Thymus (tissue), 11 donors: Measurements from ENCODE around the gene CLC. TPM values are rescaled to one million over a fixed set of nuclear protein-coding genes. Genes with fewer than 3 reads are reported as not detected.

Experiments used
- DNase-seq, 9 donors: peaks; one replicate each; pipeline ENCODE4 v3.0.0-alpha.2; 2013; ENCODE audit warnings: low spot score in 9 of 9, low read depth in 6 of 9, missing footprints in 1 of 9
- H3K27ac ChIP-seq, 2 donors: one replicate each; pipeline ENCODE4 v1.5.1; 2013; ENCODE audit warnings: control low read depth in 1 of 2, low read depth in 1 of 2, low read length in 1 of 2, mild to moderate bottlenecking in 1 of 2, moderate library complexity in 1 of 2
- H3K27me3 ChIP-seq, 2 donors: one replicate each; pipeline ENCODE4 v1.5.1; 2013; ENCODE audit warnings: low read length in 1 of 2; ENCODE audit not compliant: control insufficient read depth in 2 of 2, insufficient read depth in 1 of 2
- H3K36me3 ChIP-seq, 2 donors: one replicate each; pipeline ENCODE4 v1.5.1; 2013; ENCODE audit warnings: low read length in 1 of 2, mild to moderate bottlenecking in 1 of 2, moderate library complexity in 1 of 2; ENCODE audit not compliant: control insufficient read depth in 2 of 2, insufficient read depth in 2 of 2
- H3K4me1 ChIP-seq, 2 donors: one replicate each; pipeline ENCODE4 v1.5.1; 2013; ENCODE audit warnings: low read length in 2 of 2; ENCODE audit not compliant: control insufficient read depth in 2 of 2, insufficient read depth in 2 of 2
- H3K4me3 ChIP-seq, 2 donors: one replicate each; pipeline ENCODE4 v1.5.1; 2013; ENCODE audit warnings: low read length in 2 of 2, control low read depth in 1 of 2, mild to moderate bottlenecking in 1 of 2
- H3K9me3 ChIP-seq, 2 donors: one replicate each; pipeline ENCODE4 v1.5.1; 2013; ENCODE audit warnings: low read length in 1 of 2, mild to moderate bottlenecking in 1 of 2; ENCODE audit not compliant: control insufficient read depth in 2 of 2, insufficient read depth in 1 of 2
- WGBS: extraction: QIAGEN DNeasy Blood & Tissue Kit; methylation state at CpG from one replicate; pipeline ENCODE4 v1.1.7; 2013; 5-methylcytosine and 5-hydroxymethylcytosine counted together
- polyA plus RNA-seq: library from polyadenylated mRNA; stranded (reverse); fragments of 200-250 nt; gene quantifications from one replicate; pipeline ENCODE4 v1.2.3, GENCODE V29; 2013
- total RNA-seq: library from RNA; stranded (reverse); fragments of 120-200 nt; gene quantifications from one replicate; pipeline ENCODE4 v1.2.4, GENCODE V29; 2013
- donor health status: healthy.

Gene CLC
- total and polyA plus RNA-seq, 2 donors: 6.3 to 150 TPM

DNA sequence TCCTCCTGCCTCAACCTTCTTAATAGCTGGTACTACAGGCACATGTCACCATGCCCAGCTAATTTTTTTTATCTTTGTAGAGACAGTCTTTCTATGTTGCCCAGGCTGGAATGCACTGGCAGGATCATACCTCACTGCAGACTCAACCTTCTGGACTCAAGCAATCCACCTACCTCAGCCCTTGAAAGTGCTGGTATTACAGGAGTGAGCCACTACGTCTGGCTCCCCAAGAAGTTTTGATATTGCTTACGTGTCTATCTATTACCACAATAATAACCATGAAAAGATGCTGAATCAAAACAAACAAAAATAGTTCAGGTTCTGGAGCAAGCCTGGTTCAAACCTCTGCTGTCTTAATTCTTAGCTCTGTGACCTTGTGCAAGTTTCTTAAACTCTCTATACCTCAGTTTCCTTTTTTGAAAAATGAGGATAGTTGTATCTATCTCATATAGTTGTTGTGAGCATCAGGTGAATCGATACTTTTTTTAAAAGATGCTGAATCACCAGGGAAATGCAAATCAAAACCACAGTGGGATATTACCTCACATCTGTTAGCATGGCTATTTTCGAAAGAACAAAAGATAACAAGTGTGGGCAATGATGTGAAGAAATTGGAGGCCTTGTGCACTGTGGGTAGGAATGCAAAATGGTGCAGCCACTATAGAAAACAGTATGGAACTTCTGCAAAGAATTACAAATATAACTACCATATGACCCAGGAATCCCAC, 21.8 kb upstream of the CLC start:
- no peaks in the 10 kb centered on the region for H3K9me3 ChIP-seq
- H3K27ac ChIP-seq: no peak overlapping the region
- 49% methylated on average over 4 of the region's 4 CpGs for WGBS
- no peak for DNase-seq
- no peaks in the 10 kb centered on the region for H3K36me3 ChIP-seq
- no peak overlapping the region for H3K4me3 ChIP-seq
- no peaks in the 10 kb centered on the region for H3K4me1 ChIP-seq
- peaks cover 2% of the 10 kb centered on the region in 2 donors for H3K27me3 ChIP-seq

DNA sequence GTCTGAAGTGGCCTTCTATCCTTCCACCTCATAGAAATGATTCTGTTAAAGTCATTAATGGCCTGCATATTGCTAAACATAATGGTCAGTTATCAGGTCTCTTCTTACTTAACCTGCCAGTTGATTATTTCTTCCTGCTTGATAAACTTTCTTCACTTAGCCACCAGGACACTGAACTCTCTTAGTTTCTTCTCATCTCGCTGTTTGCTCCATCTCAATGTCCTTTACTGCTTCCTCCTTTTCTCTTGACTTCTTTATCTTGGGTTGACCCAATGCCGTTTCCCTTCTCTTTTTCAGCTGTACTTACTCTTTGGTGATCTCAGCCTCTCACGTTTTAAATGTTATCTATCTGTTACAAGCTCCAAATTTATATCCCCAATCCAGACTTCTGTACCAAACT, 17.1 kb upstream of the CLC start:
- no peak for DNase-seq
- no peaks in the 10 kb centered on the region for H3K36me3 ChIP-seq
- no peaks in the 10 kb centered on the region for H3K9me3 ChIP-seq
- WGBS: 51% methylated on average over 3 of the region's 3 CpGs
- H3K27me3 ChIP-seq: peaks cover 2% of the 10 kb centered on the region in 2 donors
- no peak overlapping the region for H3K27ac ChIP-seq
- H3K4me3 ChIP-seq: no peak overlapping the region
- H3K4me1 ChIP-seq: no peaks in the 10 kb centered on the region

DNA sequence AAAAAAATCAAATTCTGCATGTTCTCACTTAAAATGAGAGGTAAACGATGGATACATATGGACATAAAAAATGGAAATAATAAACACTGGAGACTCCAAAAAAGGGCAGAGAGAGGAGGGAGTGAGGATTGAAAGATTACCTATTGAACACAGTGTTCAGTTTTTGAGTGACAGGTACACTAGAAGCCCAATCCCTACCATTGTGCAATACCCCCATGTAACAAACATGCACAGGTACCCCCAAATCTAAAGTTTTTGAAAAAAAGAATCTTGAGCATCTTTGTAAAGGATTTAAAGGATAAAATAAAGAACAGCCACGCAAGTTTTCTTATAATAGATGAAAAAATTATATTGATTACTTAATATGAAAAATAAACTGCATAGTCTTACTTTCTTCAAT, 16.7 kb upstream of the CLC start:
- WGBS: 82% methylated on average over 2 of the region's 2 CpGs
- Histone ChIP-seq H3K9me3 (no peaks in the 10 kb centered on the region), H3K4me1 (no peaks in the 10 kb centered on the region), H3K4me3 (no peak overlapping the region), H3K36me3 (no peaks in the 10 kb centered on the region), H3K27me3 (peaks cover 2% of the 10 kb centered on the region in 2 donors), H3K27ac (no peak overlapping the region)
- no peak for DNase-seq

DNA sequence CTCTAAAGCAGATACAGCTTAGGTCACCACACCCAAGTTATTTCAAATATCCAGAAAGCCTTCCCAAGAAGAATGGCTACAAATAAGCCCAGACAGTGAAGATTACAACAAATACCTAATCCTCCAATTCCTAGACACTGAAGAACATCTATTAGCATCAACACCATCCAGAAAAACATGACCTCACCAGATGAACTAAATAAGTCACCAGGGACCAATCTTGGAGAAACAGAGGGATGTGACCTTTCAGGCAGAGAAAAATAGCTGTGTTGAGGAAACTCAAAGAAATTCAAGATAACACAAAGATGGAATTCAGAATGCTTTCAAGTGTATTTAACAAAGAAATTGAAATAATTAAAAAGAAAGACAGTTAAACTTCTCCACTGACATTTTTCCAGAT, 15.0 kb upstream of the CLC start:
- Histone ChIP-seq H3K36me3 (no peaks in the 10 kb centered on the region), H3K27me3 (peaks cover 2% of the 10 kb centered on the region in 2 donors), H3K27ac (no peak overlapping the region), H3K4me1 (no peaks in the 10 kb centered on the region), H3K9me3 (no peaks in the 10 kb centered on the region), H3K4me3 (no peak overlapping the region)
- DNase-seq: no peak

DNA sequence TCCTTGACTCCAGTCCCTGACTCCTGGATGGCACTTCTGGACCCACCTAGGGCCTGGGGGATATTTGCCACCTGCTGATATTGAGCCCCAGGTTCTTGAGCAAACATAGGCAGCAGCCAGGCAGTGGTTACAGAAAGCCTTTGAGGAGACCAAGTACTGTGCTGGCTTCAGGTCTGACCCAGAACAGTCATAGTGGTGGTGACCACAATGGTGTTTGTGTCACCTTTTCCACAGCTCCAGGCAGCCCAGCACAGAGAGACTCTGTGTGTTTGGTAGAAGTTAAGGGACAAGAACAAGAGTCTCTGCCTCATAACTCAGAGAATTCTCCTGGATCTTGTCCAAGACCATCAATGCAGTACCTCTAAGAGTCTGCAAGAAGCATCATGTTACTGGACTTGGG, 14.6 kb upstream of the CLC start:
- H3K27ac ChIP-seq: no peak overlapping the region
- H3K4me3 ChIP-seq: no peak overlapping the region
- no peak for DNase-seq
- H3K27me3 ChIP-seq: peaks cover 2% of the 10 kb centered on the region in 2 donors
- H3K36me3 ChIP-seq: no peaks in the 10 kb centered on the region
- no peaks in the 10 kb centered on the region for H3K9me3 ChIP-seq
- H3K4me1 ChIP-seq: no peaks in the 10 kb centered on the region

DNA sequence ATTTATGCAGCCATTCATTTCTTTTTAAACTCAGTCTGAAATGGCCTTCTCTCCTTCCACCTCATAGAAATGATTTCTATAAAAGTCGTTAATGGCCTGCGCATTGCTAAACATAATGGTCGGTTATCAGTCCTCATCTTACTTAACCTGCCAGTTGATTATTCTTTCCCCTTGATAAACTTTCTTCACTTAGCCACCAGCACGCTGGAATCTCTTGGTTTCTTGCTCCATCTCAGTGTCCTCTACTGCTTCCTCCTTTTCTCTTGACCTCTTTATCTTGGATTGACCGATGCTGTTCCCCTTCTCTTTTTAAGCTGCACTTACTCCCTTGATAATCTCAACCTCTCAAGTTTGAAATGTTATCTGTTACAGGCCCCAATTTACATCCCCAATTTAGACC, 12.2 kb upstream of the CLC start:
- Histone ChIP-seq H3K27me3 (no peaks in the 10 kb centered on the region), H3K27ac (no peak overlapping the region), H3K4me3 (no peak overlapping the region), H3K4me1 (no peaks in the 10 kb centered on the region), H3K36me3 (no peaks in the 10 kb centered on the region), H3K9me3 (no peaks in the 10 kb centered on the region)
- 84% methylated on average over 5 of the region's 5 CpGs for WGBS
- DNase-seq: no peak

DNA sequence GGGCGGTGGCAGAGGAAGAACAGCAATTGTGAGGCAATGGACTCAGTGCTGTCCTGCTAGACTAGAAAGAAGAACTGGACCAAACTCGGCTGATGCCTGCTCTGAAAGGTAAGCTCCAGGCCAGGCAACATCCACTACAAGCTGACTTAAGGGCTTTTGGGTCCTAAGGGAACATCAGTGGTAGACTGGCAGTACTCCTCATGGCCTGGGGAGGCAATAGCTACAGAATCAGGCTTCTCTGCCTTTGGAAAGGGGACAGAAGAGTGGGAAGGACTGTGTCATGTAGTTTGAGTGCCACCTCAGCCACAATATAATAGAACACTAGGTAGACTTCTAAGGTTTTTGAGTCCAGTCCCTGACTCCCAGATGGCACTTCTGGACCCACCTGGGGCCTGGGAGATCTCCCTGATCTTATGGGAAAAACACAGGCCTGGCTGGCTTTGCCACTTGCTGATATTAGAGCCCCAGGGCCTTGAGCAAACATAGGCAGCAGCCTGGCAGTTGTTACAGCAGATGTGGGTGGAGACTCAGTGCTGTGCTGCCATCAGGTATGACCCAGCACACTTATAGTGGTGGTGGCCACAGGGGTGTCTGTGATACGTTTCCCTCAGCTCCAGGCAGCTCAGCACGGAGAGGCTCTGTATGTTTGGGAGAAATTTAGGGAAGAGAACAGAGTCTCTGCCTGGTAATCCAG, 9.2 kb upstream of the CLC start:
- Histone ChIP-seq H3K9me3 (no peaks in the 10 kb centered on the region), H3K4me3 (no peak overlapping the region), H3K27me3 (no peaks in the 10 kb centered on the region), H3K36me3 (no peaks in the 10 kb centered on the region), H3K27ac (no peak overlapping the region), H3K4me1 (no peaks in the 10 kb centered on the region)
- no peak for DNase-seq
- 87% methylated on average over 4 of the region's 4 CpGs for whole genome bisulfite sequencing

DNA sequence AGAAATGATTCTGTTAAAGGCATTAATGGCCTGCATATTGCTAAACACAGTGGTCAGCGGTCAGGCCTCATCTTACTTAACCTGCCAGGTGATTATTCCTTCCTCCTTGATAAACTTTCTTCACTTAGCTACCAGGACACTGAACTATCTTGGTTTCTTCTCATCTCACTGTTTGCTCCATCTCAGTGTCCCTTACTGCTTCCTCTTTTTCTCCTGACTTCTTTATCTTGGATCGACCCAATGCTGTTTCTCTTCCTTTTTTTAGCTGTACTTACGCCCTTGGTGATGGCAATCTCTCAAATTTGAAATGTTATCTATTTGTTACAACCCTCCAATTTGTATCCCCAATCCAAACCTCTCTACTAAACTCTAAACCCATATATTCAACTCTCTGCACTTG, 7.8 kb upstream of the CLC start:
- H3K9me3 ChIP-seq: no peaks in the 10 kb centered on the region
- no peak overlapping the region for H3K27ac ChIP-seq
- no peak overlapping the region for H3K4me3 ChIP-seq
- H3K4me1 ChIP-seq: no peaks in the 10 kb centered on the region
- 29% methylated on average over 3 of the region's 3 CpGs for WGBS
- no peak for DNase-seq
- H3K36me3 ChIP-seq: no peaks in the 10 kb centered on the region
- H3K27me3 ChIP-seq: no peaks in the 10 kb centered on the region

DNA sequence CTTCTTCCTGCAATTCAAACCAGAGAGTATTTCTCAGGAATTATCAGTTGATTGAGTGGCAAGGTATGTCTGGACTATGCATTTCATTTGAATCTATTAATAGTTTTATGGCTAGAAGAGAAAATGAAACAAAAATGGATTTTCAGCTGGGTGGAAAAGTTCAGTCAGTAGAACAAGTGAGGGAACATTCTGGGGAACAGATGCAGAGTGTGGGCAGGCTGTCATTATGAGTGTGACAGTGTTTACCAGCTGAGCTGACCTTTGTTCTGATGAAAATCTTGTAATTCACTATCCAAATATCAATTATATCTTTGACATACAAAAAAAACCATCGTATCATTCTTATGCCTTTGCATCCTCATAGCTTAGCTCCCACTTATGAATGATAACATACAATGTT, 2.6 kb upstream of the CLC start:
- DNase-seq: no peak
- no peak overlapping the region for H3K27ac ChIP-seq
- no peaks in the 10 kb centered on the region for H3K9me3 ChIP-seq
- 99% methylated on average over 1 of the region's 1 CpG for WGBS
- H3K4me1 ChIP-seq: no peaks in the 10 kb centered on the region
- H3K27me3 ChIP-seq: peaks cover 0 to 2% of the 10 kb centered on the region in 2 donors
- H3K36me3 ChIP-seq: no peaks in the 10 kb centered on the region
- H3K4me3 ChIP-seq: no peak overlapping the region
